Lung (tissue), 12 donors: Measurements from ENCODE around the gene AFF1. TPM values are rescaled to one million over a fixed set of nuclear protein-coding genes. Genes with fewer than 3 reads are reported as not detected.
A peak's percentile ranks its signal among the peaks of the same experiment; 100 is the strongest.

Experiments
- ATAC-seq: fragments of 200-7000 bp; cut with Tn5 transposase; one replicate; pipeline ENCODE4 v1.9.1; 2020; ENCODE audit warnings: moderate number of reproducible peaks; ENCODE audit not compliant: insufficient read depth, low FRiP score
- DNase-seq, 3 donors: peaks; one replicate each; pipeline ENCODE4 v3.0.0-alpha.2; 2013 to 2017
- H3K27ac ChIP-seq, 2 donors: one replicate each; pipeline ENCODE4 v1.5.1; 2013; ENCODE audit warnings: mild to moderate bottlenecking in 2 of 2, moderate library complexity in 2 of 2, control low read depth in 1 of 2, inconsistent platforms in 1 of 2, low read depth in 1 of 2, low read length in 1 of 2
- H3K27me3 ChIP-seq, 3 donors: one replicate each; pipeline ENCODE4 v1.5.1; 2013; ENCODE audit warnings: low read length in 2 of 3; ENCODE audit not compliant: control insufficient read depth in 3 of 3, insufficient read depth in 3 of 3
- H3K36me3 ChIP-seq, 4 donors: one replicate each; pipeline ENCODE4 v1.5.1; 2013; ENCODE audit warnings: low read length in 4 of 4, mild to moderate bottlenecking in 1 of 4, moderate library complexity in 1 of 4; ENCODE audit not compliant: control insufficient read depth in 4 of 4, insufficient read depth in 4 of 4
- H3K4me1 ChIP-seq, 5 donors: one replicate each; pipeline ENCODE4 v1.5.1; 2013; ENCODE audit warnings: low read length in 5 of 5, mild to moderate bottlenecking in 2 of 5, moderate library complexity in 1 of 5; ENCODE audit not compliant: control insufficient read depth in 5 of 5, insufficient read depth in 5 of 5
- H3K4me3 ChIP-seq: one replicate; pipeline ENCODE4 v1.5.1; 2013; ENCODE audit warnings: mild to moderate bottlenecking, control low read depth, moderate library complexity
- H3K9ac ChIP-seq, 2 donors: one replicate each; pipeline ENCODE4 v1.5.1; 2013; ENCODE audit warnings: low read length in 2 of 2, control low read depth in 1 of 2; ENCODE audit not compliant: insufficient read depth in 1 of 2
- H3K9me3 ChIP-seq, 4 donors: one replicate each; pipeline ENCODE4 v1.5.1; 2013; ENCODE audit warnings: low read length in 3 of 4, mild to moderate bottlenecking in 1 of 4, moderate library complexity in 1 of 4; ENCODE audit not compliant: control insufficient read depth in 4 of 4, insufficient read depth in 3 of 4
- WGBS, 2 donors: extraction: QIAGEN DNeasy Blood & Tissue Kit; methylation state at CpG; one replicate each; pipeline ENCODE4 v1.1.7; 2013; 5-methylcytosine and 5-hydroxymethylcytosine counted together
- polyA plus RNA-seq, 2 donors: library from polyadenylated mRNA; stranded (reverse); fragments of 200-250 nt; gene quantifications; one replicate each; pipeline ENCODE4 v1.2.1, GENCODE V29; 2013
- total RNA-seq, 2 donors: library from RNA; depleted of rRNA in 1 of 2; stranded (reverse); fragments of >200 nt in 1 of 2; gene quantifications; one replicate each; pipeline ENCODE4 v1.2.1, GENCODE V29; 2014 to 2021
- TF ChIP-seq, protein P1 (sequence below): IDR thresholded peaks from 2 replicates; pipeline ENCODE4 v1.5.1; 2012; ENCODE audit warnings: mild to moderate bottlenecking; ENCODE audit errors: control extremely low read depth, extremely low read depth
- donor health status: control.
- donor health status: control.
- donor health status: Bipolar disorder and iron deficiency.
- donor health status: healthy.
- donor health status: DM: yes; HTN: yes; CAD: no.

Gene AFF1
- total and polyA plus RNA-seq, 4 donors: 9.5 to 79.0 (median 35.8) TPM

DNA sequence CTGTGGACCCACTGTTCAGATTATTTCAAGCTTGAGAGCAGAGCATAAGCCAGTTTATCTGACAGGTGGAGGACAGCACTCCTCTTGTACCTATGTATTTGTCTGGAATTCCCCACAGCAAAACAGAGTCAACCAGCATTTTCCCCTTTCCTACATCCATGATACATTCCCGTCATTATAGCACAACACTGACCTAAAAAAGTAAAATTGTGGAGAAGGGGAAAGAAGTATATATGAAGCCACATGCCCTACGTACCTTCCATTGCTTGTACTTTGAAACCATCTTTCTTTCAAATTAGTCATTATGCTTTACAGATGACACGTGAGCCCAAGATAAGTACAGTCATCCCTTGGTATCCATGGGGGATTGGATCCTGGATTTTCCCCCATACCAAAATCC, 212.3 kb downstream of the AFF1 start:
- Histone ChIP-seq H3K27ac (no peak overlapping the region), H3K4me3 (no peak overlapping the region), H3K36me3 (peaks cover 0 to 7% (median 2%) of the 10 kb centered on the region in 4 donors), H3K9ac (no peak overlapping the region), H3K27me3 (no peaks in the 10 kb centered on the region), H3K4me1 (no peaks in the 10 kb centered on the region), H3K9me3 (no peaks in the 10 kb centered on the region)
- DNase-seq (no peak), ATAC-seq (no peak)
- TF ChIP-seq, protein P1, sequence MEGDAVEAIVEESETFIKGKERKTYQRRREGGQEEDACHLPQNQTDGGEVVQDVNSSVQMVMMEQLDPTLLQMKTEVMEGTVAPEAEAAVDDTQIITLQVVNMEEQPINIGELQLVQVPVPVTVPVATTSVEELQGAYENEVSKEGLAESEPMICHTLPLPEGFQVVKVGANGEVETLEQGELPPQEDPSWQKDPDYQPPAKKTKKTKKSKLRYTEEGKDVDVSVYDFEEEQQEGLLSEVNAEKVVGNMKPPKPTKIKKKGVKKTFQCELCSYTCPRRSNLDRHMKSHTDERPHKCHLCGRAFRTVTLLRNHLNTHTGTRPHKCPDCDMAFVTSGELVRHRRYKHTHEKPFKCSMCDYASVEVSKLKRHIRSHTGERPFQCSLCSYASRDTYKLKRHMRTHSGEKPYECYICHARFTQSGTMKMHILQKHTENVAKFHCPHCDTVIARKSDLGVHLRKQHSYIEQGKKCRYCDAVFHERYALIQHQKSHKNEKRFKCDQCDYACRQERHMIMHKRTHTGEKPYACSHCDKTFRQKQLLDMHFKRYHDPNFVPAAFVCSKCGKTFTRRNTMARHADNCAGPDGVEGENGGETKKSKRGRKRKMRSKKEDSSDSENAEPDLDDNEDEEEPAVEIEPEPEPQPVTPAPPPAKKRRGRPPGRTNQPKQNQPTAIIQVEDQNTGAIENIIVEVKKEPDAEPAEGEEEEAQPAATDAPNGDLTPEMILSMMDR: no peak
- WGBS, 2 donors: 83 to 93% methylated on average over 3 of the region's 3 CpGs

DNA sequence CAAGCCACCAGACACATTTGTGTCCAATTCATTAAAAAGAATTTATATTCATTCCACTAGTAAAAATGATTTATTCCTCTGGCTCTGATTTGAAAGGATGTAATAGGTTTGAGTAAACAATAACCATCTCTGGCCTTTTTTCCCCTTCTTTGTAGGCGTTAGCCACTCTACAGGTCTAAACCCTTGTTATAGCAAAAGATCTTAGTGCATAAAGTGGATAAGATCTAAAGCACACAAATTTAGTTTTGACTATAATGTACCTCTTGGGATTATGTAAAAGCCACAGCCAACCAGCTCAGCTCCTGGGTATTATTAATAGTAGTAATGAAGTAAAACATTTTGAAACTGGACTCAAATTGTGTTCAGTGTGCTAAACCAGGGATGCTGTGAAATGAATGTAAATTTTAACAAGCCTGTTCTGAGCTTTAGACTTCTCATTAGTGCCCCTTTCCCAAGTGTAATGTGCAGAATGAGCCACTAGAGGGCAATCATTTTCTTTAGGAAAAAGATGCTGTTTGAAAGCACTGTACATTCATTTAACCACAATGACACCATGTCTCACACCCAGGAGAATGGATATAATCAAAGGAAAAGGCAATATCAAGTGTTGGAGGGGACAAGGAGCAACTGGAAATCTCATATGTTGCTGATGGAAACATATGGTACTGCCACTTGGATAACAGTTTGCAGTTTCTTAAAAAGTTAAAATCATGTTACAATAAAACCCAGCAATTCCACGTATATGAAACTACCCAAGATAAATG, 215.9 kb downstream of the AFF1 start:
- Histone ChIP-seq H3K4me3 (no peak overlapping the region), H3K9ac (no peak overlapping the region), H3K9me3 (no peaks in the 10 kb centered on the region), H3K27me3 (no peaks in the 10 kb centered on the region), H3K36me3 (no peaks in the 10 kb centered on the region), H3K27ac (no peak overlapping the region), H3K4me1 (no peaks in the 10 kb centered on the region)
- TF ChIP-seq, protein P1: peak; percentile 87
- ATAC-seq (peak; percentile 68), DNase-seq (peak; percentile 32 to 86 (median 83))
- WGBS, 2 donors: 45 to 48% methylated on average over 2 of the region's 2 CpGs

DNA sequence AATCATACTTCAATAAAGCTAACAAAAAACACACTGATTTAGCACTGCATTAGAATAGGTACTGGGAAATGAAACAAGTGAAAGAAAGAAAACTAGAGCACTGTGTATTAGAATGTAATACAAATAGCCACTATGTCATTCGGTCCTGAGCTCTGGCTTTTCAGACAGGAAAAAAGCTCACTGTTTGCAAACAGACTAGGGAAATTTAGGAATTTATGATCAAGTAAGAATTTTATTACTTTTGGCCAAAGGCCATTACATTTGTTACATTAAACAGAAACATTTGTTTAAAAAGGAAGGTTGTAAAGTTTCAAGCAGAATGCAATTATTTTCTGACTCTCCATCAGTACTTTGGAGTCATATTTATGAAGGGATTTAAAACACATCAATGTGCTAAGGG, 216.9 kb downstream of the AFF1 start:
- DNase-seq (no peak), ATAC-seq (no peak)
- no peak overlapping the region for H3K27ac ChIP-seq

More for the DNA sequence above, 216.9 kb downstream of the AFF1 start:
- no peaks in the 10 kb centered on the region for H3K4me1 ChIP-seq
- no peaks in the 10 kb centered on the region for H3K36me3 ChIP-seq
- H3K4me3 ChIP-seq: no peak overlapping the region
- WGBS, 2 donors: 73 to 92% methylated on average over 1 of the region's 1 CpG
- no peaks in the 10 kb centered on the region for H3K27me3 ChIP-seq
- no peaks in the 10 kb centered on the region for H3K9me3 ChIP-seq
- no peak overlapping the region for H3K9ac ChIP-seq
- TF ChIP-seq, protein P1: no peak
